Epithelial cell of proximal tubule (primary cell): Measurements from ENCODE around the gene MAN2B2. TPM values are rescaled to one million over a fixed set of nuclear protein-coding genes. Genes with fewer than 3 reads are reported as not detected.
"Not testable (repeated sequence)": the region's sequence is repeated elsewhere in the genome, so short reads cannot be mapped to it uniquely, and the experiment has no call there.

Experiments
- DNase-seq: peaks from one replicate; pipeline ENCODE4 v3.0.0-alpha.2; 2011; ENCODE audit warnings: low read depth
- H3K4me3 ChIP-seq: 2 replicates; pipeline ENCODE4 v1.5.1; 2011; ENCODE audit warnings: low read depth, mild to moderate bottlenecking, low read length
- CTCF ChIP-seq: conservative IDR thresholded peaks from 2 replicates; pipeline ENCODE4 v1.5.1; 2012; ENCODE audit warnings: low read depth, mild to moderate bottlenecking, low read length
- total RNA-seq: library from RNA; depleted of rRNA; stranded (reverse); fragments of >200 nt; gene quantifications from 2 replicates; pipeline ENCODE4 v1.2.3, GENCODE V29; 2015

The MAN2B2 gene
- total RNA-seq, 1 donor from 2014 or later, result 20.6 TPM

DNA sequence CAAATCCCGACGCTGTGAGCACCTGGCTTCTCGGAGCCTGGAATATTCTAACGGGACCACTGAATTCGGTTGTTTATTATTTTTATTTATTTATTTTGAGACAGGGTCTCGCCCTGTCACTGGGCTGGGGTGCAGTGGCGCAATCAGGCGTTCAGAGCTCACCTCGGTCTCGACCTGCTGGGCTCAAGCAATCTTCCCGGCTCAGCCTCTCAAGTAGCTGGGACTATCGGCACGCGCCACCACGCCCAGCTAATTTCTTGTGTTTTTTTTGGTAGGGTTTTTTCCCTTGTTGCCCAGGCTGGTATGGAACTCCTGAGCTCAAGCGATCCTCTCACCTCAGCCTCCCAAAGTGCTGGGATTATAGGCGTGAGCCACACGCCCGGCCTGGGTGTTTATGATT is 97.1 kb downstream of the MAN2B2 start:
- TF ChIP-seq CTCF, result no peak
- H3K4me3 ChIP-seq, result no peak overlapping the region
- no peak for DNase-seq

DNA sequence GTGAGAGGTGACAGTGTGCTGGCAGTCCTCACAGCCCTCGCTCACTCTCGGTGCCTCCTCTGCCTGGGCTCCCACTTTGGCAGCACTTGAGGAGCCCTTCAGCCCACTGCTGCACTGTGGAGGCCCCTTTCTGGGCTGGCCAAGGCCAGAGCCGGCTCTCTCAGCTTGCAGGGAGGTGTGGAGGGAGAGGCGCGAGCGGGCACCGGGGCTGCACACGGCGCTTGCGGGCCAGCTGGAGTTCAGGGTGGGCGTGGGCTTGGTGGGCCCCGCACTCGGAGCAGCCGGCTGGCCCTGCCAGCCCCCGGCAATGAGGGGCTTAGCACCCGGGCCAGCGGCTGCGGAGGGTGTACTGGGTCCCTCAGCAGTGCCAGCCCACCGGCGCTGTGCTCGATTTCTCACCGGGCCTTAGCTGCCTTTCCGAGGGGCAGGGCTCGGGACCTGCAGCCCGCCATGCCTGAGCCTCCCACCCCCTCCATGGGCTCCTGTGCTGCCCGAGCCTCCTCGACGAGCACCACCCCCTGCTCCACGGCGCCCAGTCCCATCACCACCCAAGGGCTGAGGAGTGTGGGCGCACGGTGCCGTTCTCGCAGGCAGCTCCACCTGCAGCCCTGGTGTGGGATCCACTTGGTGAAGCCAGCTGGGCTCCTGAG is 97.7 kb downstream of the MAN2B2 start:
- H3K4me3 ChIP-seq, result not testable (repeated sequence)

More for the DNA sequence above, 97.7 kb downstream of the MAN2B2 start:
- DNase-seq, result not testable (repeated sequence)

Other genes starting within 250 kb of the MAN2B2 start
- gene PPP2R2C, start 102.6 kb upstream of the MAN2B2 start, total RNA-seq, result not detected in 2 replicates
- 266 and 330 TPM in 2 replicates for gene MRFAP1, start 65.5 kb downstream of the MAN2B2 start, total RNA-seq
- 0.14 and 92.5 TPM in 2 replicates for gene S100P, start 118.7 kb downstream of the MAN2B2 start, total RNA-seq
- 30.9 and 49.1 TPM in 2 replicates for gene MRFAP1L1, start 134.7 kb downstream of the MAN2B2 start, total RNA-seq
- gene BLOC1S4, start 141.0 kb downstream of the MAN2B2 start, total RNA-seq, result 22.0 and 26.6 TPM in 2 replicates
- 15.0 and 20.9 TPM in 2 replicates for gene KIAA0232, start 207.5 kb downstream of the MAN2B2 start, total RNA-seq